Stimulated activated CD8-positive, alpha-beta memory T cell treated with anti-CD3 and anti-CD28 coated beads, Interleukin-15, amount 100 ng/mL, for 24 hours (primary cell): ENCODE data around the gene INSIG1.

ENCODE experiments used
- DNase-seq: peaks from one replicate; pipeline ENCODE4 v3.0.0-alpha.2; 2020; ENCODE audit warnings: low read depth

Gene INSIG1

GRCh38 chr7:155349601-155350331, 52.1 kb downstream of the INSIG1 start:
- no peak for DNase-seq

DNA sequence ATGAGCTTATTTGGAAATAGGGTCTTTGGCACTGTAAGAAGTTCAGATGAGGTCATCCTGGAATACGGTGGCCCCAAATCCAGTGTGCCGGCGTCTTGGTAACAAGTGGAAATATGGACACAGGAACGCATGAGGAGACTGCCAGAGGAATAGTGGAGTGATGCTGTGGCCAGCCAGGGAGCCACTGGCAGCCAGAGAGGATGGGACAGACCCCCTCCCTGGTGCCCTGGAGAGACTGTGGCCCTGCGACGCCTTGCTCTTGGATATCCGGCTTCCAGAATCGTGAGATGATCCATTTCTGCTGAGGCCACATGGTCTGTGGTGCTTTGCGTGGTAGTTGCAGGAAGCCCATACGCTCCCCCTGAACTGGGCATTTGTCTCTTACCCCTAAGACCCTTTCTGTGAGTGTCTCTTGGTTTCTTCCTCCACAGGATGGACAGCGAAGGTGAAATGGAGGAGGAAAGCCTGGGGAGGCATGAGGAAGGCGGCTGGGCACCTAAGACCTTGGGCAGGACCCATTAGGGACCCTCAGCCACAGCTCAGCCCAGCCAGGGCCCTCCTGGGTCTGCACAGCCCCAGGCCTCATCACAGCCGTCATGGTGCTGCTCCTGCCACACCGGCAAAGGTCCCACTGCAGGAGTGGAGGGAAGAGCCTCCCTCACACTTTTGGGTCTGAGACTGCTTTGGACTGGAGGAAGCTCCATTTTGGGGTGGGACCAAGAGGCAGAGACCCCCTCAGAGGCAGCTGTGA, 53.6 kb downstream of the INSIG1 start:
- no peak for DNase-seq

DNA sequence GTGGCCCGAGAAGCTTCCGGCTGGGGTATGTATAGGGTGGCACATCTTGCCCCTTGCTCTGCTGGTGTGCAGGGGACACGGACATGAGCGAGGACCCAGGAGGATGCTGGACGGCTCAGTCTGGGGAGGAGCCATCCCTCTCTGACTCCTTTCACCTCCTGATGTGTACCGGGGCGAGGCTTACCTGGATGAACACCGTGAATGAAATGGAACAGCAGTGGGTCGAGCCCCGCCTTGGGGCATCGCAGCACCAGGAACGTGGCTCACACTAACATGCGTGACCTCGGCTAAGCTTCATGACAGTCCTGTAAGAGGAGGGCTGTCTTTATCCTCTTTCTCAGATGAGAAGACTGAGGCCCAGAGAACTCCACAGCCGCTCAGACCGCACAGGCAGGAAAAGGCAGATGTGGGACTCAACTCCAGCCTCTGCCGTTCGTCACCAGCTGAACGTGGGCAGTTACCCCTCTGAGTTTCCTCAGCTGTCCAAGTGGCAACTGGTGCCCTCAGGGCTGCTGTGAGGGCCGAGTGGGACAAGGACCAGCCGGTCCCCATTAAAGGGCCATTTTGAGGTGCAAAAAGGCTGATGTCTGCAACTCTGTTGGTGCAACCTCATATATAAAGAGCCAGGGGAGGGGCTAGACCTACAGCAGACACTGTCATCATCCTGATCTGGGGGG, 54.5 kb downstream of the INSIG1 start:
- no peak for DNase-seq

GRCh38 chr7:155352753-155353115, 55.1 kb downstream of the INSIG1 start:
- no peak for DNase-seq

DNA sequence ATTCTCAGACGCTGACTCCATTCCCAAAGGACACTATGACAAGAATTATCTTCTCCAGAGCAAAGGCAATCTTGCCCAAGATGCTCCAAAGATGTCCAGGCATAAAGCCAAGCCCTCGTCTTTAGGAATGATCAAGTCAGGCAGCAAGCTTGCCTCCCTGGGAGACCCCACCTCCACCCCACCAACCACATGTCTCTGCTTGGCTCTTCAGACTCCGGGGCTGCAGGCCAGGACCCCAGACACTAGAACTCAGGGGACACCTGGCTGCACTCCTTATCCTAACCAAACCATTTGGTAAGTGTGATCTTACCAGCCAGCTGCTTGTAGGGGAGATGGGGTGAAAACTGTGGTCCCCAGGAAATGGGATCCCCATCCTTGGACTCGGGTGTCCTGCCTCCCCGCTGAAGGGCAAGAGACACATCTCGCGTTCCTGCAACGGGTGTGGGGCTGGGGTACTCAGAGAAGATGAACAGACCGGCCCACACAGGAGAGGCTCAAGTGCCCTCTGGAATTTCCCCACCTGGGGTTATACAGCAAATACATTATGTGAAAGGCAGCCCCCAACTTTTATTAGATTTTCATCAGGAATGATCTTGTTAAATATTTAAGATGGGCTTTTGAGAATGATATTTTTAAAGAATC, 55.7 kb downstream of the INSIG1 start:
- DNase-seq, result no peak

- DNase-seq, result no peak
Measured at GRCh38 chr7:155354371-155355048, 56.8 kb downstream of the INSIG1 start.

- DNase-seq, result no peak
Measured at GRCh38 chr7:155355176-155355575, 57.5 kb downstream of the INSIG1 start.

GRCh38 chr7:155355745-155356144, 58.1 kb downstream of the INSIG1 start:
- DNase-seq, result no peak

DNA sequence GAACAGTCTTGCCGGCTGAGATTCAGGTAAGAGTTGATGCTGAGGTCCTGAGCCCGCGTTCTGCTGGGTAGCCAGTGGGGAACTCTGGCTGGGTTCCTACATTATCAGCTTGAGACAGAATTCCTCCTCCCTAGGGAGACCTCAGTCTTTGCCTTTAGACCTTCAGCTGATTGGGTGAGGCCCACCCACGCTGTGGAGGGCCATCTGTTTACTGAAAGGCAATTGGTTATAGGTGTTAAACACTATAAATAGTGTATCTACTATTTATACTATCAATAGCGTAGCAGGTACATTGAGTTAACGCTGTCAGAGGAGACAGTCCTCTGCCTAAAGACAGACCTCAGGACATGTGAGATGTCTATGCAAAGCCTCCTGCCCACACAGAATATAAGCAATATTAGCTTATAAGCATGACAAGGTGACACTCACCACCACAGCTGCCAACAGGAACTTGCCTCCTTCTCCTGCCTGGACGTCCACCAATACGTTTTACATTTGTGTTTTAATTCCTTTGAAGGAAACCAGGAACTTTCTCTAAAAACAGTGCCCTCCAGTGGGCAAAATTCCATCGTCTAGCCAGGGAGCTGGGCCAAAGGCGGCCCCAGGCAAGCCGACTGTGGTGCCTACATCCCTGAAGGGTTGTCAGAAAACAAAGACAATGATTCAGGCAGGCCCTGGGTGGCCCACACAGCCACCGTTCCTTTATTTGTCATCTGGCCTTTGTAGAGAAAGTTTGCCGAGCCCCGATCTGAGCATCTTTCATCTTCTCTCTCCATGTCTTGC, 58.8 kb downstream of the INSIG1 start:
- no peak for DNase-seq

DNA sequence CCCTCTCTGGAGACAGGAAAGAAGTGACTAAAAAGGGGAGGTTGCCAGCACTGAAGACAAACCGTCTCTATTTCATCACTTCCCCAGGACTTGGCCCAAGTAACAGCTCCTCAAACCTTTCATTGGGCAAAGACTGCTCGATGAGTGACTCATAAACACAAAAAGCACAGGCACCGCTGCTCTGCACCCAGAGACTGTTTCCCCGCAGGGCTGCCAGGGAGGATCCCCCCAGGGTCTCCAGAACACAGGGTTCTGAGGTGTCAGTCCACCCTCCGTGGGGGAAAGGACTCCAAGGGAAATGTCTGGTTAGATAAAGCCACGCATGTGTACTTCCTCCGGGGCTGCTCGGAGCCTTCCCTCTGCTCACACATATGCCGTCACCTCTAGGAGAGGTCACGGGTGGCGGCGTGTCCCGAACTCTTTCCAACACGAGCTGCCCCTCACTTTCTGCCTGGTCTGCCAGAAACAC, 59.9 kb downstream of the INSIG1 start:
- DNase-seq, result no peak

GRCh38 chr7:155358066-155358947, 60.6 kb downstream of the INSIG1 start:
- DNase-seq, result no peak

GRCh38 chr7:155358948-155359712, 61.5 kb downstream of the INSIG1 start:
- DNase-seq, result no peak
